ENCODE measurements around the gene OR52K1.

OR52K1 gene

GRCh38 chr11:4482445-4482844 lies at the start of gene OR52K1:
OR52K1 (plus strand) TSS chr11:4482646; CDS start chr11:4488901, 6,255 bp downstream.
- Histone ChIP-seq H3K4me1 (ENCODE audit: insufficient read depth, low read length) (peaks cover 4% of the 10 kb centered on the region; the same call in 1 of the 2 replicates), H3K36me3 (ENCODE audit: insufficient read depth, low read length) (no peaks in the 10 kb centered on the region), H3K9ac (ENCODE audit: low read depth, low read length) (no peak within 1 kb of the TSS), H3K9me3 (ENCODE audit: control insufficient read depth, insufficient read depth, low read length) (no peaks in the 10 kb centered on the region)

DNA sequence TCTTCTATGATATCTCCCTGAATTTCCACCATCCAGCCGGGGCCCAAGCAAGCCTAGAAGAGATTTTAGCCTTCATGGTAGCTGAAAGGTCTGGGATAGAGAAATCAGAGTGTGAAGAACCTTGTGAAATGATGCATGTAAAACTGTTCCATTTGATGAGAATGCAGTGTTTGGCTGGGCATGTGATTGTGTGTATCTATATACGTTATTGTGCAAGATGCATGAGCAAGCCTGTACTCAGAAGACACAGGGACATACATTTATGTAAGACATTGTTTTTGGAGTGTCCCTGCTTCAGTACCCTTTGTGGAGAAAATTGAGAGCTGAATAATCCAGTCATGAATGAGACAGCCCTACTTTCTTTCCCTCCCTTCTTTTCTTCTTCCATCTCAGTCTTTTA lies 48.6 kb upstream of the OR52K1 start:
- Histone ChIP-seq H3K9me3 (ENCODE audit: control insufficient read depth, insufficient read depth, low read length) (no peaks in the 10 kb centered on the region), H3K36me3 (ENCODE audit: insufficient read depth, low read length) (no peaks in the 10 kb centered on the region), H3K4me1 (ENCODE audit: insufficient read depth, low read length) (peaks cover 11% of the 10 kb centered on the region; the same call in 1 of the 2 replicates), H3K9ac (ENCODE audit: low read depth, low read length) (no peak overlapping the region)

DNA sequence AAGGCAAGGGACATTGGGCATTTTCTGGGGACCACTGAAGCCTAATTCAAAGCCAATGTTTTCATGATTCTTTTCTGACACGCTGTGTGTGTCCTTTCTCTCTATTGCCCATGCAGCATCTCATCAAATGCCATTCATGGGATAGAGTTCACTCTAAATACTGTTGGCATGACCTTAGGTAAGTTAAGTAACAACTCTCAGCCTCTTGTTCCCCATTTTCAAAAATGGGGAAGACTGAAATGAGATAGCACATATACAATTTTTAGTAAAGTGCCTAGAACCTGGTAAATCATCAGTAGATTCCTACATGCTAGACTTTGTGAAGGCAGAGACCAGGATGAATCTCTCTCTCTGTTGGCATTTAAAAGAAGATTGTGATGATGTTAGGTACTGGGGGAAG lies 46.0 kb upstream of the OR52K1 start:
- Histone ChIP-seq H3K36me3 (ENCODE audit: insufficient read depth, low read length) (no peaks in the 10 kb centered on the region), H3K4me1 (ENCODE audit: insufficient read depth, low read length) (peaks cover 11% of the 10 kb centered on the region; the same call in 1 of the 2 replicates), H3K9me3 (ENCODE audit: control insufficient read depth, insufficient read depth, low read length) (no peaks in the 10 kb centered on the region), H3K9ac (ENCODE audit: low read depth, low read length) (no peak overlapping the region)

DNA sequence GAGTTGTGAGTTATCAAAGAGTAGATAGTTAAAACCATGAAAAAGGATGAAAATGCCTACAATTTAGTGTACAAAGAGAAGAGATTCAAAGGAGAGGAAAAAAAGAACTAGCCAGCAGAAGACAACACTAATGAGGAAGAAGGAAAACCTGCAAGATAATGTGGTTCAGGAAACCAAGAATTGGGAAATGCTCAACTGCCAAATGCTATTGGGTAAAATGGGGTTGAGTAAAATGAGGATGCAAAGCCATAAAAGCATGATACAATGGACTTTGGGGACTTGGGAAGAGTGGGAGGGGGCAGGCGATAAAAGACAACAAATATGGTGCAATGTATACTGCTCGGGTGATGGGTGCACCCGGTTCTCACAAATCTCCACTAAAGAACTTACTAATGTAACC lies 40.9 kb upstream of the OR52K1 start:
- H3K36me3 ChIP-seq (ENCODE audit: insufficient read depth, low read length), result no peaks in the 10 kb centered on the region
- H3K9me3 ChIP-seq (ENCODE audit: control insufficient read depth, insufficient read depth, low read length), result no peaks in the 10 kb centered on the region
- H3K9ac ChIP-seq (ENCODE audit: low read depth, low read length), result no peak overlapping the region
- H3K4me1 ChIP-seq (ENCODE audit: insufficient read depth, low read length), result no peaks in the 10 kb centered on the region

GRCh38 chr11:4443232-4443891 lies 39.1 kb upstream of the OR52K1 start:
- no peak overlapping the region for H3K9ac ChIP-seq (ENCODE audit: low read depth, low read length)
- H3K9me3 ChIP-seq (ENCODE audit: control insufficient read depth, insufficient read depth, low read length), result no peaks in the 10 kb centered on the region
- H3K4me1 ChIP-seq (ENCODE audit: insufficient read depth, low read length), result no peaks in the 10 kb centered on the region
- H3K36me3 ChIP-seq (ENCODE audit: insufficient read depth, low read length), result no peaks in the 10 kb centered on the region

DNA sequence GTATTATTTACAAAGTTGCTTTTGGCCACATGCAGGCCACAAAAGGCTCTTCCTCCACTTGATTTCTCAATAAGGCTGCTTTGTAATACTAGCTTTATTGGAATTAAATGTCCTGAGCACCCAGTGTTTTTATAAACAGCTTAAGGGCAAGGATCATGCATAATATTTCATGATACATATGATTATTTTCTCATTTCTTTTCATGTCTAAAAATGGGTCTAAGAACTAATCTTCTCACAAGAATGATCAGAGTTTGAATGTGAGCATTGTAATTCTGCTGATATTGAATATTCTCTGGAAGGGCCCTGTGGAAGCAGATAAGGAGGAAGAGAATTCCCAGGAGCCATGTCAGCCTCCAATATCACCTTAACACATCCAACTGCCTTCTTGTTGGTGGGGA lies 33.5 kb upstream of the OR52K1 start, which contains the start of gene OR52K2:
OR52K2 (plus strand) TSS at position 301 of the 400 bp plus-strand sequence; CDS start at position 346, 45 bp downstream.
- H3K36me3 ChIP-seq (ENCODE audit: insufficient read depth, low read length), result no peaks in the 10 kb centered on the region
- no peaks in the 10 kb centered on the region for H3K4me1 ChIP-seq (ENCODE audit: insufficient read depth, low read length)
- H3K9ac ChIP-seq (ENCODE audit: low read depth, low read length), result no peak within 1 kb of the TSS
- H3K9me3 ChIP-seq (ENCODE audit: control insufficient read depth, insufficient read depth, low read length), result no peaks in the 10 kb centered on the region

- Histone ChIP-seq H3K4me1 (ENCODE audit: insufficient read depth, low read length) (no peaks in the 10 kb centered on the region), H3K9ac (ENCODE audit: low read depth, low read length) (no peak overlapping the region), H3K9me3 (ENCODE audit: control insufficient read depth, insufficient read depth, low read length) (peaks cover 4% of the 10 kb centered on the region), H3K36me3 (ENCODE audit: insufficient read depth, low read length) (no peaks in the 10 kb centered on the region)
These were observed 29.3 kb upstream of the OR52K1 start for GRCh38 chr11:4453118-4453517.

- Histone ChIP-seq H3K36me3 (ENCODE audit: insufficient read depth, low read length) (no peaks in the 10 kb centered on the region), H3K4me1 (ENCODE audit: insufficient read depth, low read length) (no peaks in the 10 kb centered on the region), H3K9me3 (ENCODE audit: control insufficient read depth, insufficient read depth, low read length) (peaks cover 4% of the 10 kb centered on the region), H3K9ac (ENCODE audit: low read depth, low read length) (no peak overlapping the region)
These were observed 28.4 kb upstream of the OR52K1 start for GRCh38 chr11:4454021-4454420.

- Histone ChIP-seq H3K9ac (ENCODE audit: low read depth, low read length) (no peak overlapping the region), H3K4me1 (ENCODE audit: insufficient read depth, low read length) (no peaks in the 10 kb centered on the region), H3K9me3 (ENCODE audit: control insufficient read depth, insufficient read depth, low read length) (peaks cover 4% of the 10 kb centered on the region), H3K36me3 (ENCODE audit: insufficient read depth, low read length) (no peaks in the 10 kb centered on the region)
These were observed 27.0 kb upstream of the OR52K1 start for GRCh38 chr11:4455419-4455818.

DNA sequence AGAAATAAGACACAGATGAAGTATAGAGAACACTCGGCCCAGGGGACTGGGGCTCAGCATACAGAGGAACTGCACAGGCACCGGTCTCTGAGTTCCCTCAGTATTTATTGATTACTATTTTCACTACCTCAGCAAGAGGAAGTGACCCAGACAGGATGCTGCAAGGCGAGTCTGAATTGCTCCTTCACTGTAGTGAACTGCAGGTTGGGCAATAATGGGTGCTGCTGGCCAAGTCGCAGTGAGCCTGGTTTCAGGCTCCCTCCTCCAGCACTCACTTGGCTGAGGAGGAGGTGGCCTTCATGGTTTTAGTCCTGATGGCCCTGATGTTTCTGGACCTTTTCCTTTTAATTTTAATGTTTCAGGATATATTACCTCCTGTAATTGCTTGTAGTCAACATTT lies 22.9 kb upstream of the OR52K1 start:
- no peak overlapping the region for H3K9ac ChIP-seq (ENCODE audit: low read depth, low read length)
- no peaks in the 10 kb centered on the region for H3K4me1 ChIP-seq (ENCODE audit: insufficient read depth, low read length)
- peaks cover 15% of the 10 kb centered on the region for H3K9me3 ChIP-seq (ENCODE audit: control insufficient read depth, insufficient read depth, low read length)
- H3K36me3 ChIP-seq (ENCODE audit: insufficient read depth, low read length), result no peaks in the 10 kb centered on the region

DNA sequence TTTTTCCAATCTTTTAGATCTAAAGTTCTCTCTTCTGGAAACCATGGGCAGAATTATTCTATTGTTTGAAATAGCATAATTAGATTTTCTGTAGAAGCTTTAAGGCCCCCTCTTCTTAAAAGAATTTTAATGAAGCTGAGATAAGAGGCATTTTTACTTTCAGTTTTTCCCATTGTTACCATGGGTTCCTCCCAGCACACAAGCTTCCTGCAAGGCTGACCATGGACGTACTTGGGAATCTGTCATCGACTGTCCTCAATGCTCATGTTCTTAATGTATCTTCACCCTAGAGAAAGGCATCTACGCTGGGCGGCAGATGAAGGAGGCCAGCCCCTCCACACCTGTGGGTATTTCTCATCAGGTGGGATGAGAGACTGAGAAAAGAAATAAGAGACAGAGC lies 22.3 kb upstream of the OR52K1 start:
- Histone ChIP-seq H3K36me3 (ENCODE audit: insufficient read depth, low read length) (no peaks in the 10 kb centered on the region), H3K9me3 (ENCODE audit: control insufficient read depth, insufficient read depth, low read length) (peaks cover 18% of the 10 kb centered on the region)

DNA sequence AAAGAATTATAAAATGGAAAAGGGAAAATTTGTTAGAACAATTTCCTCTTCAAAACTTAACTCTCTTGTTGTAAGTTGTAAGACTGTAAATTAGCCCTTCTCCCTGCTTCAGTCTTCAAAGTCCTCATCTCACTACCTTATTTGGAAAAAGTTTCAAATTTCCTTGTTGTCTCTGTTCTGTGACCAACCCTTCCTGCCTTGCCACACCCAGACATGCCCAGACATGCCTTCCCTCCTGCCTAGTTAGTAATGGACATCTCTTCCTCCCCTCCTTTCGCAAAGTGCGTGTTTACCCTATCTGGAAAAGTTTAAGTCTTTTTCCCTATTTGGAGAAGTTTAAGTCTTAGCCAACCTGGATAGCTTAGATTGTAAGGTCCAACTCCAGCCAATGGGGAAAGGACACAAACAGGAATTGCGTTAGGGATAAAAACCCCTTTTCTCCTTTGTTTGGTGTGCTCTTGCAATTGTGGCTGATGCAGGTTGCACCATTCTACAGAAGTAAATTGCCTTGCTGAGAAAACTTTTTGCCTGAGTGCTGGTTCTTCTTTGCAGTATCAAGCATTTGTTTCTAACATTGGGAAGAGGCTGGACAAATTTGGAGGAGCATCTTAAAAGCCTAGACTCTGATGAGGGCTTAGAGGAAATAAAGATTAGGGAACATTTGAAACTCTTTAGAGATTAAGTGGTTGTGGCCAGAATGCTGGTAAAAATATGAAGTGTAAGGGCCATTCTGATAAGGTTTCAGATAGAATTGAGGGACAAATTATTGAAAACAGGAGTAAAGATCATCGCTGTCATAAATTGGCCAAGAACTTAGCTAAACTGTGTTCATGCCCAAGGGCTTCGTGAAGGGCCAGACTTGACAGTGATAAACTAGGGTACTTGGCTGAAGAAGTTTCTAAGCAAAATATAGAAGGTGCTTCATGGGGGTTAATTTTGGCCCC lies 18.0 kb upstream of the OR52K1 start:
- Histone ChIP-seq H3K4me1 (ENCODE audit: insufficient read depth, low read length) (peaks cover 8% of the 10 kb centered on the region), H3K9me3 (ENCODE audit: control insufficient read depth, insufficient read depth, low read length) (peaks cover 19% of the 10 kb centered on the region), H3K36me3 (ENCODE audit: insufficient read depth, low read length) (no peaks in the 10 kb centered on the region), H3K9ac (ENCODE audit: low read depth, low read length) (no peak overlapping the region)

More for the DNA sequence above, 22.3 kb upstream of the OR52K1 start:
- H3K9ac ChIP-seq (ENCODE audit: low read depth, low read length), result no peak overlapping the region
- H3K4me1 ChIP-seq (ENCODE audit: insufficient read depth, low read length), result no peaks in the 10 kb centered on the region

GRCh38 chr11:4465407-4465806 lies 17.0 kb upstream of the OR52K1 start:
- H3K36me3 ChIP-seq (ENCODE audit: insufficient read depth, low read length), result no peaks in the 10 kb centered on the region

DNA sequence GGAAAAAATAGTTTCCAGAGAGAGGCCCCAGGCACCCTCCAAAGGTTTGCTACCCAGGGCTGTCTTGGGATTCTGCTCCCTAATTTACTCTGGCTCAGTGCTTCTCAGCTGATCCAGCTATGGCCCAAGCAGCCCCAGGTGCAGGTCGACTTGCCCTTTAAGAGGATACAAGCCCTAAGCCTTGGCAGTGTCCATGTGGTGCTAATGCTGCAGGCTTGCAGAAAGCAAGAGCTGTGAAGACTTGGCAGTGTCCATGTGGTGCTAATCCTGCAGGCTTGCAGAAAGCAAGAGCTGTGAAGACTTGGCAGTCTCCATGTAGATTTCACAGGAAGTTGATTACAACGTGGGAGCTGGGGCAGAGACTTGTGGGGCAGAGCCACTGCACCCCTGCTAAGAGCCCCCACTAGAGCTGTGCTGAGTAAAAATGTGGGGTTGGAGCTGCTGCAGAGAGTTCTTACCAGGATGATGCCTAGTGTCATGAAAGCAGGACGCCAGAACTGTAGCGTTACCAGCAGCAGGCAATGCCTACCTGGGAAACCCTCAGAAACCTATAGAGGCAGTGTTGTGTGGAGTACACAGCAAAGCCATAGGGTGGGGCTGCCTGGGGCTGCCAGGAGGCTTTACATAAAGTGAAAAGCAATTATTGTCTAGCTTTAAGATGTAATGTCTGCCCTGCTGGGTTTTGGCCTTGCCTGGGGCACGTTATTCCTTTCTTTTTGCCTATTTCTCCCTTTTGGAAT lies 16.1 kb upstream of the OR52K1 start:
- Histone ChIP-seq H3K9me3 (ENCODE audit: control insufficient read depth, insufficient read depth, low read length) (peaks cover 19% of the 10 kb centered on the region), H3K36me3 (ENCODE audit: insufficient read depth, low read length) (no peaks in the 10 kb centered on the region), H3K9ac (ENCODE audit: low read depth, low read length) (no peak overlapping the region)

More at GRCh38 chr11:4465407-4465806, 17.0 kb upstream of the OR52K1 start:
- Histone ChIP-seq H3K9ac (ENCODE audit: low read depth, low read length) (no peak overlapping the region), H3K9me3 (ENCODE audit: control insufficient read depth, insufficient read depth, low read length) (peaks cover 19% of the 10 kb centered on the region), H3K4me1 (ENCODE audit: insufficient read depth, low read length) (peaks cover 8% of the 10 kb centered on the region)

More for the DNA sequence above, 16.1 kb upstream of the OR52K1 start:
- peaks cover 8% of the 10 kb centered on the region for H3K4me1 ChIP-seq (ENCODE audit: insufficient read depth, low read length)
